HEK293 (cell line): ENCODE measurements around the gene IL31RA.

Experiments used
- CTCF ChIA-PET: fragments of 350-600 bp; formaldehyde crosslinking; extraction: SDS; loops from one replicate; lab custom pipeline; 2021; ENCODE audit warnings: antibody characterized with exemption; lab: Yijun Ruan, JAX
- POLR2A ChIA-PET: fragments of 300-600 bp; formaldehyde crosslinking; extraction: SDS; loops from one replicate; lab custom pipeline; 2020; ENCODE audit warnings: antibody characterized with exemption, inconsistent platforms; lab: Yijun Ruan, JAX
- H3K27ac ChIP-seq: fragments of 200-500 bp; sonication (Bioruptor generic); 2 replicates; pipeline ENCODE4 v1.5.1; 2014; ENCODE audit warnings: low read depth, low read length, control low read depth, inconsistent platforms; ENCODE audit errors: extremely low read depth
- H3K36me3 ChIP-seq, 2 experiments: fragments of 200-500 bp in 1 of 2; sonication (Bioruptor generic) in 1 of 2; 1 replicate in 1 of 2; 2 replicates in 1 of 2; pipeline ENCODE4 v1.5.1; 2014 to 2017; ENCODE audit warnings: inconsistent platforms in 2 of 2, low read length in 2 of 2; ENCODE audit not compliant: control insufficient read depth in 2 of 2, insufficient read depth in 1 of 2
- H3K4me1 ChIP-seq: fragments of 200-500 bp; sonication (Bioruptor generic); 2 replicates; pipeline ENCODE4 v1.5.1; 2014; ENCODE audit warnings: mild to moderate bottlenecking, low read length, inconsistent platforms; ENCODE audit not compliant: control insufficient read depth, insufficient read depth
- H3K4me3 ChIP-seq: 2 replicates; pipeline ENCODE4 v1.5.1; 2011; ENCODE audit warnings: low read depth, mild to moderate bottlenecking, control low read depth, low read length, moderate library complexity
- H3K9me3 ChIP-seq: fragments of 200-500 bp; sonication (Bioruptor generic); 2 replicates; pipeline ENCODE4 v1.5.1; 2014; ENCODE audit warnings: low read depth, low read length, inconsistent platforms; ENCODE audit not compliant: control insufficient read depth, insufficient read depth
- BCL11A ChIP-seq: fragments of 450-650 bp; formaldehyde crosslinking; IDR thresholded peaks from 2 replicates; pipeline ENCODE4 v1.5.1; 2016; ENCODE audit warnings: low read depth, missing biosample characterization, missing genetic modification characterization
- MYNN ChIP-seq: fragments of 450-650 bp; formaldehyde crosslinking; IDR thresholded peaks from 2 replicates; pipeline ENCODE4 v1.5.1; 2016; ENCODE audit warnings: missing biosample characterization, missing genetic modification characterization, borderline replicate concordance
- SCRT1 ChIP-seq: fragments of 450-650 bp; formaldehyde crosslinking; IDR thresholded peaks from 2 replicates; pipeline ENCODE4 v1.5.1; 2016; ENCODE audit warnings: missing biosample characterization, missing genetic modification characterization, borderline replicate concordance
- SP2 ChIP-seq: fragments of 450-650 bp; formaldehyde crosslinking; IDR thresholded peaks from 2 replicates; pipeline ENCODE4 v1.5.1; 2016; ENCODE audit warnings: missing biosample characterization, missing genetic modification characterization
- ZBTB17 ChIP-seq: fragments of 450-650 bp; formaldehyde crosslinking; IDR thresholded peaks from 2 replicates; pipeline ENCODE4 v1.5.1; 2016; ENCODE audit warnings: missing biosample characterization, missing genetic modification characterization
- ZEB2 ChIP-seq: fragments of 450-650 bp; formaldehyde crosslinking; IDR thresholded peaks from 2 replicates; pipeline ENCODE4 v1.5.1; 2016; ENCODE audit warnings: missing biosample characterization, missing genetic modification characterization
- ZFHX2 ChIP-seq: fragments of 450-650 bp; formaldehyde crosslinking; conservative IDR thresholded peaks from 2 replicates; pipeline ENCODE4 v1.5.1; 2016; ENCODE audit warnings: missing biosample characterization, missing genetic modification characterization
- ZNF157 ChIP-seq: fragments of 450-650 bp; formaldehyde crosslinking; IDR thresholded peaks from 2 replicates; pipeline ENCODE4 v1.5.1; 2016; ENCODE audit warnings: missing biosample characterization, missing genetic modification characterization
- ZNF354C ChIP-seq: fragments of 450-650 bp; formaldehyde crosslinking; IDR thresholded peaks from 2 replicates; pipeline ENCODE4 v1.5.1; 2016; ENCODE audit warnings: missing biosample characterization, missing genetic modification characterization, low read depth, borderline replicate concordance
- ZNF48 ChIP-seq: fragments of 450-650 bp; formaldehyde crosslinking; IDR thresholded peaks from 2 replicates; pipeline ENCODE4 v1.5.1; 2016; ENCODE audit warnings: missing biosample characterization, missing genetic modification characterization
- ZNF514 ChIP-seq: fragments of 450-650 bp; formaldehyde crosslinking; IDR thresholded peaks from 2 replicates; pipeline ENCODE4 v1.5.1; 2016; ENCODE audit warnings: missing biosample characterization, missing genetic modification characterization
- ZNF670 ChIP-seq: fragments of 450-650 bp; formaldehyde crosslinking; IDR thresholded peaks from 2 replicates; pipeline ENCODE4 v1.5.1; 2016; ENCODE audit warnings: missing biosample characterization, missing genetic modification characterization, low read depth
- ZNF701 ChIP-seq: fragments of 450-650 bp; formaldehyde crosslinking; IDR thresholded peaks from 2 replicates; pipeline ENCODE4 v1.5.1; 2016; ENCODE audit warnings: missing biosample characterization, missing genetic modification characterization
- ZNF76 ChIP-seq: fragments of 450-650 bp; formaldehyde crosslinking; IDR thresholded peaks from 2 replicates; pipeline ENCODE4; 2016; ENCODE audit warnings: low read depth, missing biosample characterization, missing genetic modification characterization, borderline replicate concordance
- TF ChIP-seq, protein P1 (sequence below): fragments of 450-650 bp; formaldehyde crosslinking; IDR thresholded peaks from 2 replicates; pipeline ENCODE4 v1.5.1; 2016; ENCODE audit warnings: missing biosample characterization, missing genetic modification characterization, borderline replicate concordance
- TF ChIP-seq, protein P2 (sequence below): fragments of 450-650 bp; formaldehyde crosslinking; IDR thresholded peaks from 2 replicates; pipeline ENCODE4 v1.5.1; 2016; ENCODE audit warnings: missing biosample characterization, missing genetic modification characterization
- TF ChIP-seq, protein P3 (sequence below): fragments of 450-650 bp; formaldehyde crosslinking; IDR thresholded peaks from 2 replicates; pipeline ENCODE4 v1.5.1; 2017; ENCODE audit warnings: missing biosample characterization, missing genetic modification characterization
- TF ChIP-seq, protein P4 (sequence below): fragments of 450-650 bp; formaldehyde crosslinking; optimal IDR thresholded peaks from 2 replicates; pipeline ENCODE3; 2016; ENCODE audit warnings: missing biosample characterization, mild to moderate bottlenecking, missing genetic modification characterization
- TF ChIP-seq, protein P5 (sequence below): fragments of 450-650 bp; formaldehyde crosslinking; IDR thresholded peaks from 2 replicates; pipeline ENCODE4 v1.5.0; 2017; ENCODE audit warnings: missing biosample characterization, missing genetic modification characterization, borderline replicate concordance
- TF ChIP-seq, protein P6 (sequence below): fragments of 450-650 bp; formaldehyde crosslinking; IDR thresholded peaks from 2 replicates; pipeline ENCODE4 v1.5.1; 2017; ENCODE audit warnings: missing biosample characterization, missing genetic modification characterization

The IL31RA gene

DNA sequence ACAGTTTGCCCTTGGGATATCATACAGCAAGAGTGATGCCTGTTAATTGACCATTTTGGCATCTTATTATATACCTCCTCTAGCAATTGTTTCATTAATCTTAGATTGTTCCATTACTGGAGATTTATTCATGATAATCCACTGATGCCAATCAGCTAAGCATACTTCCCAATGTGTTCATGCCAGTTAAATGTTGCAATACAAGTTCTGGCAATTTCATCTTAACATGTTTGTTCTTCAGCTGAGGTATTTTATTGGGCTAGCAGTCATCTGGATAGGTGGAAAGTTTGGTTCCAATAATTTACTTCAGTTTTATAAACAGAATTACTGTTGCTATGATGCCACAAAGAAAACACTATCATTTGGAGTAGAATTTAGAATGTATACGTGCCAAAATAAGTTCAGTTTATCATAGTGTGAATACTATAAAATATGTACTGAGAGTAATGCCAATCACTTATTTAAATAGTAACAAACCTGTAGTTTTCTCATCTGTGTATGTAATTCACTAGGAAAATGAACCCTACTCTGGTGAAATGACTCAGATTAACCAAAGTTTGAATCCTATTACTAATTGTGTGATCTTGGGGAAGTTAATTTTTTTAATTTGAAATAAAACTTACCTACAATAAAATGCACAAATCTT, 27.9 kb upstream of the IL31RA start:
- Histone ChIP-seq H3K9me3 (no peaks in the 10 kb centered on the region), H3K4me3 (no peak overlapping the region), H3K4me1 (no peaks in the 10 kb centered on the region), H3K27ac (no peak overlapping the region), H3K36me3 (no peaks in the 10 kb centered on the region)
- POLR2A ChIA-PET = no interaction called here
- TF ChIP-seq ZNF48 (tag by site-specific recombination) (no peak), ZNF157 (tag by site-specific recombination) (no peak), ZEB2 (no peak), ZNF701 (no peak), ZFHX2 (tag by site-specific recombination) (no peak), ZBTB17 (no peak), MYNN (tag by site-specific recombination) (no peak), SP2 (tag by site-specific recombination) (no peak), ZNF354C (tag by site-specific recombination) (no peak), ZNF514 (tag by site-specific recombination) (no peak), SCRT1 (tag by site-specific recombination) (no peak), ZNF670 (tag by site-specific recombination) (no peak), ZNF76 (tag by site-specific recombination) (no peak), BCL11A (no peak)
- TF ChIP-seq, protein P1, sequence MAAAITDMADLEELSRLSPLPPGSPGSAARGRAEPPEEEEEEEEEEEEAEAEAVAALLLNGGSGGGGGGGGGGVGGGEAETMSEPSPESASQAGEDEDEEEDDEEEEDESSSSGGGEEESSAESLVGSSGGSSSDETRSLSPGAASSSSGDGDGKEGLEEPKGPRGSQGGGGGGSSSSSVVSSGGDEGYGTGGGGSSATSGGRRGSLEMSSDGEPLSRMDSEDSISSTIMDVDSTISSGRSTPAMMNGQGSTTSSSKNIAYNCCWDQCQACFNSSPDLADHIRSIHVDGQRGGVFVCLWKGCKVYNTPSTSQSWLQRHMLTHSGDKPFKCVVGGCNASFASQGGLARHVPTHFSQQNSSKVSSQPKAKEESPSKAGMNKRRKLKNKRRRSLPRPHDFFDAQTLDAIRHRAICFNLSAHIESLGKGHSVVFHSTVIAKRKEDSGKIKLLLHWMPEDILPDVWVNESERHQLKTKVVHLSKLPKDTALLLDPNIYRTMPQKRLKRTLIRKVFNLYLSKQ (tag by site-specific recombination) = no peak
- TF ChIP-seq, protein P2, sequence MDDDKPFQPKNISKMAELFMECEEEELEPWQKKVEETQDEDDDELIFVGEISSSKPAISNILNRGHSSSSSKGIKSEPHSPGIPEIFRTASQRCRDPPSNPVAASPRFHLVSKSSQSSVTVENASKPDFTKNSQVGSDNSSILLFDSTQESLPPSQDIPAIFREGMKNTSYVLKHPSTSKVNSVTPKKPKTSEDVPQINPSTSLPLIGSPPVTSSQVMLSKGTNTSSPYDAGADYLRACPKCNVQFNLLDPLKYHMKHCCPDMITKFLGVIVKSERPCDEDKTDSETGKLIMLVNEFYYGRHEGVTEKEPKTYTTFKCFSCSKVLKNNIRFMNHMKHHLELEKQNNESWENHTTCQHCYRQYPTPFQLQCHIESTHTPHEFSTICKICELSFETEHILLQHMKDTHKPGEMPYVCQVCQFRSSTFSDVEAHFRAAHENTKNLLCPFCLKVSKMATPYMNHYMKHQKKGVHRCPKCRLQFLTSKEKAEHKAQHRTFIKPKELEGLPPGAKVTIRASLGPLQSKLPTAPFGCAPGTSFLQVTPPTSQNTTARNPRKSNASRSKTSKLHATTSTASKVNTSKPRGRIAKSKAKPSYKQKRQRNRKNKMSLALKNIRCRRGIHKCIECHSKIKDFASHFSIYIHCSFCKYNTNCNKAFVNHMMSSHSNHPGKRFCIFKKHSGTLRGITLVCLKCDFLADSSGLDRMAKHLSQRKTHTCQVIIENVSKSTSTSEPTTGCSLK = no peak
- TF ChIP-seq, protein P3, sequence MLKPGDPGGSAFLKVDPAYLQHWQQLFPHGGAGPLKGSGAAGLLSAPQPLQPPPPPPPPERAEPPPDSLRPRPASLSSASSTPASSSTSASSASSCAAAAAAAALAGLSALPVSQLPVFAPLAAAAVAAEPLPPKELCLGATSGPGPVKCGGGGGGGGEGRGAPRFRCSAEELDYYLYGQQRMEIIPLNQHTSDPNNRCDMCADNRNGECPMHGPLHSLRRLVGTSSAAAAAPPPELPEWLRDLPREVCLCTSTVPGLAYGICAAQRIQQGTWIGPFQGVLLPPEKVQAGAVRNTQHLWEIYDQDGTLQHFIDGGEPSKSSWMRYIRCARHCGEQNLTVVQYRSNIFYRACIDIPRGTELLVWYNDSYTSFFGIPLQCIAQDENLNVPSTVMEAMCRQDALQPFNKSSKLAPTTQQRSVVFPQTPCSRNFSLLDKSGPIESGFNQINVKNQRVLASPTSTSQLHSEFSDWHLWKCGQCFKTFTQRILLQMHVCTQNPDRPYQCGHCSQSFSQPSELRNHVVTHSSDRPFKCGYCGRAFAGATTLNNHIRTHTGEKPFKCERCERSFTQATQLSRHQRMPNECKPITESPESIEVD = no peak
- TF ChIP-seq, protein P4, sequence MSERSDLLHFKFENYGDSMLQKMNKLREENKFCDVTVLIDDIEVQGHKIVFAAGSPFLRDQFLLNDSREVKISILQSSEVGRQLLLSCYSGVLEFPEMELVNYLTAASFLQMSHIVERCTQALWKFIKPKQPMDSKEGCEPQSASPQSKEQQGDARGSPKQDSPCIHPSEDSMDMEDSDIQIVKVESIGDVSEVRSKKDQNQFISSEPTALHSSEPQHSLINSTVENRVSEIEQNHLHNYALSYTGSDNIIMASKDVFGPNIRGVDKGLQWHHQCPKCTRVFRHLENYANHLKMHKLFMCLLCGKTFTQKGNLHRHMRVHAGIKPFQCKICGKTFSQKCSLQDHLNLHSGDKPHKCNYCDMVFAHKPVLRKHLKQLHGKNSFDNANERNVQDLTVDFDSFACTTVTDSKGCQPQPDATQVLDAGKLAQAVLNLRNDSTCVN (tag by site-specific recombination) = no peak
- TF ChIP-seq, protein P5, sequence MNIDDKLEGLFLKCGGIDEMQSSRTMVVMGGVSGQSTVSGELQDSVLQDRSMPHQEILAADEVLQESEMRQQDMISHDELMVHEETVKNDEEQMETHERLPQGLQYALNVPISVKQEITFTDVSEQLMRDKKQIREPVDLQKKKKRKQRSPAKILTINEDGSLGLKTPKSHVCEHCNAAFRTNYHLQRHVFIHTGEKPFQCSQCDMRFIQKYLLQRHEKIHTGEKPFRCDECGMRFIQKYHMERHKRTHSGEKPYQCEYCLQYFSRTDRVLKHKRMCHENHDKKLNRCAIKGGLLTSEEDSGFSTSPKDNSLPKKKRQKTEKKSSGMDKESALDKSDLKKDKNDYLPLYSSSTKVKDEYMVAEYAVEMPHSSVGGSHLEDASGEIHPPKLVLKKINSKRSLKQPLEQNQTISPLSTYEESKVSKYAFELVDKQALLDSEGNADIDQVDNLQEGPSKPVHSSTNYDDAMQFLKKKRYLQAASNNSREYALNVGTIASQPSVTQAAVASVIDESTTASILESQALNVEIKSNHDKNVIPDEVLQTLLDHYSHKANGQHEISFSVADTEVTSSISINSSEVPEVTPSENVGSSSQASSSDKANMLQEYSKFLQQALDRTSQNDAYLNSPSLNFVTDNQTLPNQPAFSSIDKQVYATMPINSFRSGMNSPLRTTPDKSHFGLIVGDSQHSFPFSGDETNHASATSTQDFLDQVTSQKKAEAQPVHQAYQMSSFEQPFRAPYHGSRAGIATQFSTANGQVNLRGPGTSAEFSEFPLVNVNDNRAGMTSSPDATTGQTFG (tag by site-specific recombination) = no peak
- TF ChIP-seq, protein P6, sequence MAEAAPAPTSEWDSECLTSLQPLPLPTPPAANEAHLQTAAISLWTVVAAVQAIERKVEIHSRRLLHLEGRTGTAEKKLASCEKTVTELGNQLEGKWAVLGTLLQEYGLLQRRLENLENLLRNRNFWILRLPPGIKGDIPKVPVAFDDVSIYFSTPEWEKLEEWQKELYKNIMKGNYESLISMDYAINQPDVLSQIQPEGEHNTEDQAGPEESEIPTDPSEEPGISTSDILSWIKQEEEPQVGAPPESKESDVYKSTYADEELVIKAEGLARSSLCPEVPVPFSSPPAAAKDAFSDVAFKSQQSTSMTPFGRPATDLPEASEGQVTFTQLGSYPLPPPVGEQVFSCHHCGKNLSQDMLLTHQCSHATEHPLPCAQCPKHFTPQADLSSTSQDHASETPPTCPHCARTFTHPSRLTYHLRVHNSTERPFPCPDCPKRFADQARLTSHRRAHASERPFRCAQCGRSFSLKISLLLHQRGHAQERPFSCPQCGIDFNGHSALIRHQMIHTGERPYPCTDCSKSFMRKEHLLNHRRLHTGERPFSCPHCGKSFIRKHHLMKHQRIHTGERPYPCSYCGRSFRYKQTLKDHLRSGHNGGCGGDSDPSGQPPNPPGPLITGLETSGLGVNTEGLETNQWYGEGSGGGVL (tag by site-specific recombination) = no peak
- CTCF ChIA-PET = no interaction called here
